GM19043 (cell line): Measurements from ENCODE around the gene IFFO2.

Experiments used
- ATAC-seq: cut with Tn5 transposase; IDR thresholded peaks from one replicate; pipeline ENCODE4 v1.9.1; 2021; ENCODE audit warnings: low read depth; ENCODE audit not compliant: unreplicated experiment

IFFO2 gene

GRCh38 chr1:18861082-18861481 is 95.4 kb downstream of the IFFO2 start:
- ATAC-seq, result no peak

DNA sequence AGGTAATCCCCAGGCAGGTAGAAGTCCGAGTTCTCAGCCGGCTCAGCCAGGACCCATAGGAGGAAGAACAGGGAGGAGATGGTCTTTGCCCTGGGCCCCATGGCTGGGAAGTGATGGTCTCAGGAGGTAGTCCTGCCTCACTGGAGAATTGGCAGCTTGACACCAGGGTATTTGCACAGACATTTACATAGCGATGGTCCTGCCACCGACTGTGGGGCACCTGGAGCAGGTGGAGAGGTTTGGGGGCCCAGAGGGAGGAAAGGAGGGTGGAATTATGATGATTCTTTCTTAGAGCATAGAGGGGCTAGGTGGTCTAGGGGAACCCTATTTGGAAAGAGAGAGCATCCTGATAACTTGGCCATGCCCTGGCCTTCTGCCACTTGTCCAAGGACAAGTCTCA is 96.9 kb downstream of the IFFO2 start, which contains the start of gene TAS1R2:
TSS of gene TAS1R2 (minus strand) at position 101 of the 400 bp plus-strand sequence. CDS start at position 101, 0 bp downstream.
- no peak for ATAC-seq

GRCh38 chr1:18858070-18858688 is 98.3 kb downstream of the IFFO2 start:
- ATAC-seq, result no peak

DNA sequence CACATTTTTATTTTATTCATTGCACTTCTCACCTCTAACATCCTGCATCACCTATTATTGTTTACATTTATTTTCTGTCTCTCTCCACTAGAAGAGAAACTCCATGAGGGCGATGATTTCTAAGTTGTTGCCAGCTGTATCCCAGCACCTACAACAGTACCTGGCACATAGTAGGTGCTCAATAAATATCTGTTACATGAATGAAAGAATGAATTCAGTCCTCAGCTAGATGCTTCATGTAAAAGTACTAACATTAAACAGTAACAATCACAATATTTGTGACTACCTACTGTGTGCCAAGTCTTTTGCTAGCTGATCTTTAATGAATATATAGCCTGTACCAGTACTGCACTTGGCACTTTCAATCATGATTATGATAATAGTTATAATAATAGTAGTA is 100.0 kb downstream of the IFFO2 start:
- ATAC-seq, result no peak

- no peak for ATAC-seq
Observed at GRCh38 chr1:18855573-18855972, 100.9 kb downstream of the IFFO2 start.

DNA sequence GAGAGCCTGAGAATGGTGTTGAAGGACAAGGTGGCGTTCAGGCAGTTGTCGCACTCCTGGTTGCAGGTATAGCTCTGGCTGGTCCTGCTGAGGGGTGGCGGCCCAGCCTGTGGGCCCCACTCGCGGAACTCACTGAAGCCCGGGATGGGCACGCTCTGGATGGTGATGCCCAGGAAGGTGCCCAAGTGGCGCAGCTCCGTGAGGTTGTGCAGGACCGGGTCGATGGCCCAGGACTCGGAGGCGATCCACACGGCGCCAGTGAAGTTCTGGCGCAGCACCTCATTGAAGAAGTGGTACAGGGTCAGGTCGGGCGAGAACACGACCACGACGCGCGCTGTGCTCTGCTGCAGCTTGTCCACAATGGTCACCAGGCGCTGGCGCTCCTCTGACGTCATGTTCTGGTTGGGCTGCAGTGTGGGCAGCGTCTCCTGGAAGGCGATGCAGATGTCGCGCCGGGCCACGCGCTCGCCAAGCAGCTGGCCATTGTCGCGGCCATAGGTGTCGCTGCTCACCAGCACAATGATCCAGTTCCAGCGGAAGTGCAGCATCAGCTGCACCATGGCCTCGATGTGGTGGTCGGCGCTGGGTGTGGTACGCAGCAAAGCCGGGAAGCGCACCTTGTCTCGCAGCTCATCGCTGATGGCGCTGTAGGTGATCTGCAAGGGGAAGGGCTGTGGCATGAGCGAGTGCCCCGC is 102.0 kb downstream of the IFFO2 start:
- no peak for ATAC-seq
